ENCODE measurements around the gene AMY2B. TPM values are rescaled to one million over a fixed set of nuclear protein-coding genes. Genes with fewer than 3 reads are reported as not detected.
"Not testable (repeated sequence)": the region's sequence is repeated elsewhere in the genome, so short reads cannot be mapped to it uniquely, and the experiment has no call there.

AMY2B gene
- polyA plus RNA-seq, 1 of the 3 experiments (the other 2 are of a cell fraction) = 1.5 TPM

DNA sequence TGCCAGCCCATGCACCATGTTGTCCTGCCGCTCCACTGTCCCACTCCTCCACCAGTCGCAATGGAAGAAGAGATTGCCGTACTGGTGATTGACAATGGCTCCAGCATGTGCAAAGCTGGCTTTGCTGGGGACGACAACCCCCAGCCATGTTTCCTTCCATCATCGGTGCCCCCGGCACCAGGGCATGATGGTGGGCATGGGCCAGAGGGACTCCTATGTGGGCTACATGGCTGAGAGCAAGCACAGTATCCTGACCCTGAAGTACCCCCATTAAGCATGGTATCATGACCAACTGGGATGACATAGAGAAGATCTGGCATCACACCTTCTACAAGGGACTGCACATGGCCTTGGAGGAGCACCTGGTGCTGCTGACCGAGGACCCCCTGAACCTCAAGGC, 1.9 kb upstream of the AMY2B start:
- TF ChIP-seq FOXJ3 (CRISPR knock-in tag; IDR thresholded peaks at IDR 0.05) (no peak), FOXM1 (IDR thresholded peaks at IDR 0.05; ENCODE audit: low read depth) (no peak), RAD21 (IDR thresholded peaks at IDR 0.05; ENCODE audit: low read length) (no peak)
- TF ChIP-seq, protein P1, sequence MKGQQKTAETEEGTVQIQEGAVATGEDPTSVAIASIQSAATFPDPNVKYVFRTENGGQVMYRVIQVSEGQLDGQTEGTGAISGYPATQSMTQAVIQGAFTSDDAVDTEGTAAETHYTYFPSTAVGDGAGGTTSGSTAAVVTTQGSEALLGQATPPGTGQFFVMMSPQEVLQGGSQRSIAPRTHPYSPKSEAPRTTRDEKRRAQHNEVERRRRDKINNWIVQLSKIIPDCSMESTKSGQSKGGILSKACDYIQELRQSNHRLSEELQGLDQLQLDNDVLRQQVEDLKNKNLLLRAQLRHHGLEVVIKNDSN (IDR thresholded peaks at IDR 0.05; ENCODE audit: borderline replicate concordance, low read depth) = no peak

DNA sequence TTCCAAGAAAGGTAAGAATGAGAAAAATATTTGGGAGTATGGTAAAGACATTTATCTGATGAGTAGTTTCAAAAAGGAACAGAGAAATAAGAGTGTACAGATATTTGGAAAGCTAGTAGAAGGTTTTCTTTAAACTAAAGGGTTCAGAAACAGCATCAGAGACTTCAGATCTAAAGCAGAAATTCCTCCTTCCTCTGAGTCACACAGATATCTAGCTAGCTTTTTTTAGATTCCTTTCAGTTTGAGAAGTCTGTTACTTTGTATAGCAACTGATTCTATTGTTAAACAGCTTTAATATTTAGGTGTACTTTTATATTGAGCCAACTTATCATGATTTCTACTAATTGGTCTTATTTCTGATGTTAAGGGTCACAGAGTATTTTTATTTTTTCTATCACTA, 4.7 kb downstream of the AMY2B start:
- ChIA-PET POLR2A (no interaction called here), CTCF (no interaction called here)
- Histone ChIP-seq H2AFZ (ENCODE audit: low read depth) (no peak overlapping the region), H4K20me1 (ENCODE audit: insufficient read depth) (no peaks in the 10 kb centered on the region), H3K36me3 (replicated peaks in 1 of 2; ENCODE audit: control insufficient read depth in 1 of 2, insufficient read depth in 2 of 2, low read length in 1 of 2) (no peaks in the 10 kb centered on the region), H3K79me2 (ENCODE audit: insufficient read depth) (no peaks in the 10 kb centered on the region), H3K4me2 (no peak overlapping the region), H3F3A (replicated peaks; ENCODE audit: insufficient read depth) (no peaks in the 10 kb centered on the region), H3K27ac (ENCODE audit: low read depth in 2 of 2, low read length in 1 of 2) (no peak overlapping the region), H3K27me3 (ENCODE audit: insufficient read depth) (no peaks in the 10 kb centered on the region), H3K9me3 (no peaks in the 10 kb centered on the region), H3K9ac (no peak overlapping the region), H3K4me3 (ENCODE audit: low read depth in 2 of 2, low read length in 1 of 2) (no peak overlapping the region), H3K4me1 (ENCODE audit: control insufficient read depth in 1 of 2, insufficient read depth in 2 of 2, low read depth in 1 of 2, low read length in 1 of 2) (no peaks in the 10 kb centered on the region), H3K9me2 (no peaks in the 10 kb centered on the region)
- no peak for DNase-seq
- no peak for TF ChIP-seq RCOR1 (IDR thresholded peaks at IDR 0.05; ENCODE audit: low read length)
- TF ChIP-seq FOXM1 (IDR thresholded peaks at IDR 0.05; ENCODE audit: low read depth) = no peak
- TF ChIP-seq JUND (IDR thresholded peaks at IDR 0.05) = no peak
- no peak for TF ChIP-seq SMC3 (IDR thresholded peaks at IDR 0.05; ENCODE audit: low read depth, low read length)
- no peak for TF ChIP-seq MEF2A (IDR thresholded peaks at IDR 0.05; ENCODE audit: borderline replicate concordance, low read depth)
- no peak for TF ChIP-seq EZH2phosphoT487 (IDR thresholded peaks at IDR 0.05; ENCODE audit: borderline replicate concordance, low read depth)
- no peak for TF ChIP-seq MXI1 (IDR thresholded peaks at IDR 0.05; ENCODE audit: low read depth, low read length)
- TF ChIP-seq, protein P2, sequence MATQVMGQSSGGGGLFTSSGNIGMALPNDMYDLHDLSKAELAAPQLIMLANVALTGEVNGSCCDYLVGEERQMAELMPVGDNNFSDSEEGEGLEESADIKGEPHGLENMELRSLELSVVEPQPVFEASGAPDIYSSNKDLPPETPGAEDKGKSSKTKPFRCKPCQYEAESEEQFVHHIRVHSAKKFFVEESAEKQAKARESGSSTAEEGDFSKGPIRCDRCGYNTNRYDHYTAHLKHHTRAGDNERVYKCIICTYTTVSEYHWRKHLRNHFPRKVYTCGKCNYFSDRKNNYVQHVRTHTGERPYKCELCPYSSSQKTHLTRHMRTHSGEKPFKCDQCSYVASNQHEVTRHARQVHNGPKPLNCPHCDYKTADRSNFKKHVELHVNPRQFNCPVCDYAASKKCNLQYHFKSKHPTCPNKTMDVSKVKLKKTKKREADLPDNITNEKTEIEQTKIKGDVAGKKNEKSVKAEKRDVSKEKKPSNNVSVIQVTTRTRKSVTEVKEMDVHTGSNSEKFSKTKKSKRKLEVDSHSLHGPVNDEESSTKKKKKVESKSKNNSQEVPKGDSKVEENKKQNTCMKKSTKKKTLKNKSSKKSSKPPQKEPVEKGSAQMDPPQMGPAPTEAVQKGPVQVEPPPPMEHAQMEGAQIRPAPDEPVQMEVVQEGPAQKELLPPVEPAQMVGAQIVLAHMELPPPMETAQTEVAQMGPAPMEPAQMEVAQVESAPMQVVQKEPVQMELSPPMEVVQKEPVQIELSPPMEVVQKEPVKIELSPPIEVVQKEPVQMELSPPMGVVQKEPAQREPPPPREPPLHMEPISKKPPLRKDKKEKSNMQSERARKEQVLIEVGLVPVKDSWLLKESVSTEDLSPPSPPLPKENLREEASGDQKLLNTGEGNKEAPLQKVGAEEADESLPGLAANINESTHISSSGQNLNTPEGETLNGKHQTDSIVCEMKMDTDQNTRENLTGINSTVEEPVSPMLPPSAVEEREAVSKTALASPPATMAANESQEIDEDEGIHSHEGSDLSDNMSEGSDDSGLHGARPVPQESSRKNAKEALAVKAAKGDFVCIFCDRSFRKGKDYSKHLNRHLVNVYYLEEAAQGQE (IDR thresholded peaks at IDR 0.05; ENCODE audit: low read depth, low read length) = no peak

More for the DNA sequence above, 1.9 kb upstream of the AMY2B start:
- Histone ChIP-seq H3K79me2 (ENCODE audit: insufficient read depth) (no peaks in the 10 kb centered on the region), H3K4me3 (ENCODE audit: low read depth in 2 of 2, low read length in 1 of 2) (no peak overlapping the region), H3K36me3 (replicated peaks in 1 of 2; ENCODE audit: control insufficient read depth in 1 of 2, insufficient read depth in 2 of 2, low read length in 1 of 2) (no peaks in the 10 kb centered on the region), H3K9me3 (no peaks in the 10 kb centered on the region), H3K9ac (no peak overlapping the region), H4K20me1 (ENCODE audit: insufficient read depth) (no peaks in the 10 kb centered on the region), H3K27me3 (ENCODE audit: insufficient read depth) (no peaks in the 10 kb centered on the region), H3K4me1 (ENCODE audit: control insufficient read depth in 1 of 2, insufficient read depth in 2 of 2, low read depth in 1 of 2, low read length in 1 of 2) (no peaks in the 10 kb centered on the region), H3K9me2 (no peaks in the 10 kb centered on the region), H3F3A (replicated peaks; ENCODE audit: insufficient read depth) (no peaks in the 10 kb centered on the region), H3K4me2 (no peak overlapping the region), H2AFZ (ENCODE audit: low read depth) (no peak overlapping the region), H3K27ac (ENCODE audit: low read depth in 2 of 2, low read length in 1 of 2) (no peak overlapping the region)
- 81% methylated on average over 6 of the region's 7 CpGs for WGBS (ENCODE audit: low lambda C conversion rate)
- ChIA-PET CTCF (no interaction called here), POLR2A (no interaction called here)
- DNase-seq = no peak

DNA sequence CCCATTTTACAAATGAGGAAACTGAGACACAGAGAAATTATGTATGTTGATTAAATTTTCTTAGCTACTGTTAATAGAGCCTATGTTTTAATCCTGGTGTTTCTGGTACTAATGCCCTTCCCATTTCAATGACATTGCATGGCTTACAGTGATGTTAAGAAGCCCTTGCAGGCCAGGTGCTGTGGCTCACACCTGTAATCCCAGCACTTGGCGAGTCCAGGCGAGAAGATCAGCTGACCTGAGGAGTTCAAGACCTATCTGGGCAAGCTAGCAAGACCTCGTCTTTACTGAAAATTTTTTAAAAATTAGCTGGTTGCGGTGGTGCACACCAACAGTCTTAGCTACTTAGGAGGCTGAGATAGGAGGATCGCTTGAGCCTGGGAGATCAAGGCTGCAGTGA, 5.4 kb downstream of the AMY2B start:
- H4K20me1 ChIP-seq (ENCODE audit: insufficient read depth); H3F3A ChIP-seq (replicated peaks; ENCODE audit: insufficient read depth): not testable (repeated sequence)
- WGBS (ENCODE audit: low lambda C conversion rate) = 26% methylated on average over 3 of the region's 5 CpGs

More for the DNA sequence above, 5.4 kb downstream of the AMY2B start:
- H3K9ac ChIP-seq; H3K4me2 ChIP-seq; H3K9me3 ChIP-seq; H3K4me3 ChIP-seq (ENCODE audit: low read depth in 2 of 2, low read length in 1 of 2); H3K4me1 ChIP-seq (ENCODE audit: control insufficient read depth in 1 of 2, insufficient read depth in 2 of 2, low read depth in 1 of 2, low read length in 1 of 2); H3K27ac ChIP-seq (ENCODE audit: low read depth in 2 of 2, low read length in 1 of 2); H3K36me3 ChIP-seq (replicated peaks in 1 of 2; ENCODE audit: control insufficient read depth in 1 of 2, insufficient read depth in 2 of 2, low read length in 1 of 2); H3K79me2 ChIP-seq (ENCODE audit: insufficient read depth); H3K27me3 ChIP-seq (ENCODE audit: insufficient read depth); POLR2A ChIA-PET; DNase-seq; H3K9me2 ChIP-seq; CTCF ChIA-PET; H2AFZ ChIP-seq (ENCODE audit: low read depth): not testable (repeated sequence)

All from SK-N-SH (cell line).